Esophagus muscularis mucosa (tissue), 4 donors: ENCODE results near the gene MPST. TPM values are rescaled to one million over a fixed set of nuclear protein-coding genes. Genes with fewer than 3 reads are reported as not detected.

ENCODE experiments used
- DNase-seq: peaks from one replicate; pipeline ENCODE4 v3.0.0-alpha.2; 2017; ENCODE audit errors: extremely low spot score
- H3K27ac ChIP-seq, 4 donors: fragments of 200-600 bp; sonication (generic); replicated peaks in 1 of 4; 1 replicate in 3 of 4; 2 replicates in 1 of 4; pipeline ENCODE4 v1.5.1; 2016 to 2019; ENCODE audit warnings: mild to moderate bottlenecking in 1 of 4
- H3K27me3 ChIP-seq, 4 donors: fragments of 200-600 bp; sonication (generic); one replicate each; pipeline versions ENCODE4 v1.5.1 to v1.6.0; 2016 to 2019
- H3K36me3 ChIP-seq, 4 donors: fragments of 200-600 bp; sonication (generic); one replicate each; pipeline ENCODE4 v1.5.1; 2016 to 2019
- H3K4me1 ChIP-seq, 4 donors: fragments of 200-600 bp; sonication (generic); one replicate each; pipeline ENCODE4 v1.5.1; 2016 to 2019
- H3K4me3 ChIP-seq, 4 donors: fragments of 200-600 bp; sonication (generic); 1 replicate in 2 of 4; 2 replicates in 2 of 4; pipeline ENCODE4 v1.5.1; 2016 to 2019; ENCODE audit warnings: mild to moderate bottlenecking in 4 of 4, moderate library complexity in 1 of 4
- H3K9me3 ChIP-seq, 4 donors: fragments of 200-600 bp; sonication (generic); 1 replicate in 3 of 4; 2 replicates in 1 of 4; pipeline ENCODE4 v1.5.1; 2016 to 2019
- EP300 ChIP-seq: sonication (generic); formaldehyde crosslinking; IDR thresholded peaks from one replicate; pipeline ENCODE4 v1.6.1; 2017; ENCODE audit warnings: antibody characterized with exemption
- POLR2A ChIP-seq: fragments of 450-650 bp; IDR thresholded peaks from one replicate; pipeline ENCODE4 v1.6.1; 2017; ENCODE audit warnings: antibody characterized with exemption, moderate library complexity, mild to moderate bottlenecking, low read depth
- POLR2AphosphoS5 ChIP-seq, 2 donors: sonication (generic); formaldehyde crosslinking; IDR thresholded peaks; one replicate each; pipeline ENCODE4 v1.6.1; 2017; ENCODE audit warnings: antibody characterized with exemption in 2 of 2
- WGBS: methylation state at CpG from one replicate; pipeline ENCODE4 v1.1.5; 2018; 5-methylcytosine and 5-hydroxymethylcytosine counted together
- intact Hi-C: fragments of 100-400 bp; cut with DNase I; formaldehyde crosslinking; loops from one replicate; pipeline ENCODE4 v1.15.1; 2023
- total RNA-seq, 4 donors: library from RNA; depleted of rRNA; stranded (reverse); fragments of >200 nt; gene quantifications; one replicate each; pipeline versions ENCODE4 v1.1.0 to v1.2.1, GENCODE V29; 2016
- TF ChIP-seq, protein P1 (sequence below), 3 experiments: fragments of 200-600 bp in 2 of 3; fragments of 450-650 bp in 1 of 3; sonication (generic) in 2 of 3; IDR thresholded peaks; one replicate each; pipeline ENCODE4 v1.5.1; 2017 to 2019; ENCODE audit warnings: antibody characterized with exemption in 3 of 3, mild to moderate bottlenecking in 2 of 3, moderate library complexity in 1 of 3

The MPST gene
- total RNA-seq, 4 donors from 2014 or later = 124 to 205 (median 169) TPM

DNA sequence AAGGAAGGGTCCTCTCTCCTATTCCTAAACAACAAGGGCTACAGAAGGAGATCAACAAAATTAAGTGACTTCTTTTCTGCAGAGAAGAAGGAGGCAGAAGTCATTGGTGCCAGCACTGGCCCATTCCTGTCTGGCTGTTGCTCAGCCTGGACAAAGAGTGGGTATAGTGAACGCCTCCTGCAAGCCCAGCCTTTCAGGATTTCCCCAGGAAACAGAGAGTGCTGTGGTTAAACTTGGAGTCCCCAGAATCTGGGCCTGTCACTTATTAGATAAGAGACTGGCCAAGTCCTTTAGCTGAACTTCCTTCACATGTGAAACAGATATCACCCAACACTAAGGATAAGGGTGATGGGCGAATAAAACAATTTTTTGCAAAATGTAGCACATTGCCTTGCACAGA, 11.2 kb upstream of the MPST start:
- H3K36me3 ChIP-seq = peaks cover 0 to 9% (median 0%) of the 10 kb centered on the region in 4 donors
- peaks cover 9 to 41% (median 14%) of the 10 kb centered on the region in 4 donors for H3K4me1 ChIP-seq
- H3K27ac ChIP-seq = no peak overlapping the region
- no peaks in the 10 kb centered on the region for H3K9me3 ChIP-seq
- peaks cover 0 to 9% (median 0%) of the 10 kb centered on the region in 4 donors for H3K27me3 ChIP-seq
- TF ChIP-seq POLR2A = no peak
- TF ChIP-seq, protein P1, sequence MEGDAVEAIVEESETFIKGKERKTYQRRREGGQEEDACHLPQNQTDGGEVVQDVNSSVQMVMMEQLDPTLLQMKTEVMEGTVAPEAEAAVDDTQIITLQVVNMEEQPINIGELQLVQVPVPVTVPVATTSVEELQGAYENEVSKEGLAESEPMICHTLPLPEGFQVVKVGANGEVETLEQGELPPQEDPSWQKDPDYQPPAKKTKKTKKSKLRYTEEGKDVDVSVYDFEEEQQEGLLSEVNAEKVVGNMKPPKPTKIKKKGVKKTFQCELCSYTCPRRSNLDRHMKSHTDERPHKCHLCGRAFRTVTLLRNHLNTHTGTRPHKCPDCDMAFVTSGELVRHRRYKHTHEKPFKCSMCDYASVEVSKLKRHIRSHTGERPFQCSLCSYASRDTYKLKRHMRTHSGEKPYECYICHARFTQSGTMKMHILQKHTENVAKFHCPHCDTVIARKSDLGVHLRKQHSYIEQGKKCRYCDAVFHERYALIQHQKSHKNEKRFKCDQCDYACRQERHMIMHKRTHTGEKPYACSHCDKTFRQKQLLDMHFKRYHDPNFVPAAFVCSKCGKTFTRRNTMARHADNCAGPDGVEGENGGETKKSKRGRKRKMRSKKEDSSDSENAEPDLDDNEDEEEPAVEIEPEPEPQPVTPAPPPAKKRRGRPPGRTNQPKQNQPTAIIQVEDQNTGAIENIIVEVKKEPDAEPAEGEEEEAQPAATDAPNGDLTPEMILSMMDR (IDR thresholded peaks at IDR 0.05) = no peak
- no peak for TF ChIP-seq EP300
- TF ChIP-seq POLR2AphosphoS5 (IDR thresholded peaks at IDR 0.05) = no peak
- intact Hi-C loops = no loop called here
- H3K4me3 ChIP-seq = no peak overlapping the region
- no peak for DNase-seq
- WGBS = 55% methylated on average over 2 of the region's 2 CpGs

DNA sequence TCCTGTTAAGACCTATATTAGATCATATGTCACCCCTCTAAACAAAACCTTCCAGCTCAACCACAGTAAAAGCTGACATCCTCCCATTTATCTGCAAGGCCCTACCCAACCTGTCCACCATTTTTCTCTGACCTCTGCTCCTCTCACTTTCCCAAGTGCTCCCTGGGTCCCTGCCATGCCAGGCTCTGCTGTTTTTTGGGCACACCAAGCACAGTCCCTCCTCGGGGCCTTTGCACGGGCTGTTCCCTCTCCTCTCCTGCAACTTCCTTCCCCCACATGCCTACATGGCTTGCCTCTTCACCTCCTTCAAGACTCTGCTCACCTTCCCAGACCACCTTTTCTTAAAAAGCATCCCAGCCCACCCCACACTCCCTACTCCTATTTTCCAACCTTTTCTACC, 10.1 kb upstream of the MPST start:
- H3K27ac ChIP-seq = no peak overlapping the region
- no peaks in the 10 kb centered on the region for H3K27me3 ChIP-seq
- no peak for DNase-seq
- no peaks in the 10 kb centered on the region for H3K9me3 ChIP-seq
- H3K4me1 ChIP-seq = peaks cover 10 to 41% (median 16%) of the 10 kb centered on the region in 4 donors
- peaks cover 0 to 9% (median 0%) of the 10 kb centered on the region in 4 donors for H3K36me3 ChIP-seq
- intact Hi-C loops = no loop called here
- WGBS = 86% methylated on average over 2 of the region's 2 CpGs
- no peak overlapping the region for H3K4me3 ChIP-seq
- TF ChIP-seq EP300 (no peak), POLR2AphosphoS5 (IDR thresholded peaks at IDR 0.05) (no peak), POLR2A (no peak)
- TF ChIP-seq, protein P1 (IDR thresholded peaks at IDR 0.05) = no peak

DNA sequence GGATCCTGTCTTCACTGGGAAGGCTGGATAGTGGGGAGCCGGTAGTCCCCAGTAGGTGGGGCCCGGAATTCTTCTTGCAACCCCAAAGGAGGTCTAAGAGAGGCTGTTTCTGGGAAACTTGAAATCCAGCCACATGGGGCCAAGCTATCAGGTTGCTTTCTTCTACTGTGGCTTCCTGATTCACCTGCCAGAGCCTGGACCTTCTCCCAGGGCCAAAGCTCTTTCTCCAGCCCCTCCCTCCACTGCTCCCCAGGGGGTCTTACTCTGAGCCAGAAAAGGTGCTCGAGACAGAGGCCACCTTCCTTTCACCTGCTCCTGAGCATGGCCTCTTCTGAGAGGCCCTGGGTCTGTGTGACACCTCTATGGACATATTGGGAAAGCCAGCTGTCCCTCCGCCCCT, 9.4 kb upstream of the MPST start:
- peaks cover 17 to 43% (median 23%) of the 10 kb centered on the region in 4 donors for H3K4me1 ChIP-seq
- DNase-seq = no peak
- no peak overlapping the region for H3K27ac ChIP-seq
- H3K27me3 ChIP-seq = no peaks in the 10 kb centered on the region
- H3K9me3 ChIP-seq = no peaks in the 10 kb centered on the region
- intact Hi-C loops = no loop called here
- peaks cover 0 to 9% (median 0%) of the 10 kb centered on the region in 4 donors for H3K36me3 ChIP-seq
- no peak for TF ChIP-seq POLR2AphosphoS5 (IDR thresholded peaks at IDR 0.05)
- TF ChIP-seq, protein P1 (IDR thresholded peaks at IDR 0.05) = no peak
- no peak for TF ChIP-seq POLR2A
- no peak for TF ChIP-seq EP300
- no peak overlapping the region for H3K4me3 ChIP-seq
- 92% methylated on average over 4 of the region's 4 CpGs for WGBS

- H3K27me3 ChIP-seq = no peaks in the 10 kb centered on the region
- H3K4me3 ChIP-seq = no peak overlapping the region
- TF ChIP-seq, protein P1 (IDR thresholded peaks at IDR 0.05) = no peak
- TF ChIP-seq POLR2AphosphoS5 (IDR thresholded peaks at IDR 0.05) (no peak), EP300 (no peak), POLR2A (no peak)
- peaks cover 0 to 9% (median 0%) of the 10 kb centered on the region in 4 donors for H3K36me3 ChIP-seq
- intact Hi-C loops = no loop called here
- no peak overlapping the region for H3K27ac ChIP-seq
- H3K4me1 ChIP-seq = peaks cover 22 to 48% (median 30%) of the 10 kb centered on the region in 4 donors
- 93% methylated on average over 5 of the region's 20 CpGs for WGBS
- DNase-seq = no peak
- no peaks in the 10 kb centered on the region for H3K9me3 ChIP-seq
These were observed 8.6 kb upstream of the MPST start for GRCh38 chr22:37010976-37011375.

DNA sequence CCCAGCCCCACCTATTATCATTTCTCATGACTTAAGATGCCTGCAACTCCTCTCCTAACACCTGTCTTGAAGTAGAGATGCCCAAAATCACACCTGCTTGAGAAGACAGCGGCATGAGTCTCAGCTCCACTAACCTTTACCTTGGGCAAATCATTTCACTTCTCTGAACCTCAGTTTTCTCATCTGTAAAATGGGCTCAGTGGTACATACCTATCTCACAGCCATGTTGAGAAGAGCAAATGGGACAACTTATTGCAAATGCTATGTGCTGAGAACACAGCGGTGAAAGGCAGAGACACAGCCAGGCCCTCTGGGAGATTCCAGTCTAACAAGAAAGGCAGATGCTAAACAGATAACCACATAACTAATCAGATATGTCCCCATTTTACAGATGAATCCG, 8.1 kb upstream of the MPST start:
- no peak for DNase-seq
- Histone ChIP-seq H3K36me3 (peaks cover 0 to 10% (median 1%) of the 10 kb centered on the region in 4 donors), H3K27me3 (no peaks in the 10 kb centered on the region), H3K9me3 (no peaks in the 10 kb centered on the region), H3K27ac (no peak overlapping the region), H3K4me3 (no peak overlapping the region), H3K4me1 (peaks cover 26 to 53% (median 35%) of the 10 kb centered on the region in 4 donors)
- intact Hi-C loops = no loop called here
- TF ChIP-seq POLR2A (no peak), POLR2AphosphoS5 (IDR thresholded peaks at IDR 0.05) (no peak), EP300 (no peak)
- TF ChIP-seq, protein P1 (IDR thresholded peaks at IDR 0.05) = no peak
- 90% methylated on average over 3 of the region's 3 CpGs for WGBS
